GM18861 (cell line): ENCODE data around the gene CD44.

ENCODE experiments used
- ATAC-seq: cut with Tn5 transposase; IDR thresholded peaks from one replicate; pipeline ENCODE4 v1.9.1; 2021; ENCODE audit not compliant: unreplicated experiment

The CD44 gene

DNA sequence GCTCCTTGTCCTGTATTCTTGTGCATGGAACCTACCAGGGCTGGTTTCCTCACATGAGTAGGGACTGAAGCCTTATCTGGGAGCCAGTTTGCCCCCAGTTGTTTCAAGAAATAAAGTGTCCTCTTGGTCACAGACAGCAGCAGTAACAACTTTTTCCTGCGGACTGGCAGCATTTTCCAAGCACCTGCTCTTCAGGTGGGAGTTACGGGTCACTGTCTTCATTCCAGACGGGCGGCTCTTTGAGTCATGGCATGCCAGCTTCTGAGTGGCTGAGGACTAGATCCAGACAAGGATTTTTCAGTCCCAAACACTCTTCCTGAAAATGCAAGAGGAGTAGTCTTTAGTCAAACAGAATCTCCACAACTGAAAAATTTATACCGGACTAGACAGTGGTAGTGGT, 2.7 kb upstream of the CD44 start:
- no peak for ATAC-seq

DNA sequence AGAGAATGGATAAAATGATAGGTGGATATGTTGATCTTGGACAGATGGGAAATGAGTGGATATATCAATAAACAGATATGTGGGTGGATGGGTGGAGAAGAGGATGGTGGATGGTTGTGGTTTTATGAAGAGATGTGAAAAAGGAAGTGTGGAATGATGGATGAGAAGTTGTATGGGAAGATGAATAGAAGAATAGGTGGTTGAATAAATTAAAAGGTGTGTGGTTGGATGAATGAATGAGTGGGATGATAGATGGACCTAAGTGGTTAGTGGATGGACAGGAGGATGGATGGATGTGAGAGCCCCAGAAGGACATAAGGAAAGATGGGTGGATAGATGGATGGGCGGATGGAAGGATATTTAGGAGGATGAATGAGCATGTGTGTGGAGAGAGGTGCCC, 913 bp upstream of the CD44 start:
- no peak for ATAC-seq

- ATAC-seq, result no peak
Measured at GRCh38 chr11:35138606-35138942, 397 bp upstream of the CD44 start.

DNA sequence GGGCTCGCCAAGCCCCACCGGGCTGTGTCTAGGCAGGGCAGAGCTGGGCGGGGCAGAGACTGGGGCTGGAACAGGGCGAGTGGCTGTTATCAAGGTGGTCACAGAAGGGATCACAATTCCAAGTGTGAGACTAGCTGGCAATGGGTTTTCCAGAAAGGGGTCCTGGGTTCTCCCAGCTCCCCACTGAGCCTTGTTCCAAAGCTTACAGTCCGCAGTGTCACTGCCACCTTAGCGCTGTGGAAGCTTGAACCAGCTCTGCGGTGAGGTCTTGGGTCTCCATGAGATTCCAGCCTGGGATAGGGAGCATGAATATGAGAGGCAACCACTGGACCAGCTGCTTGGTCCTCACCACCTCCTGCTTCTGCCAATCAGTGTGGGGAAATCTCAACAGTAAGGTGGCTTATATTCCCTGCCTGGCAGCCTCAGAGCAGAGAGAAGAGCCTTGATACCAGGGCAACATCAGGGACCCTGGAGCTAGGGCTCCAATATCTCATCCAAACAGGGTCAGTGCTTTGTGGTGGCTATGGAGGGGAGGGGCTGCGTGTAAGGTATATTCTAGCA, 831 bp downstream of the CD44 start:
- no peak for ATAC-seq

GRCh38 chr11:35141071-35141470, 2.1 kb downstream of the CD44 start:
- ATAC-seq, result no peak

DNA sequence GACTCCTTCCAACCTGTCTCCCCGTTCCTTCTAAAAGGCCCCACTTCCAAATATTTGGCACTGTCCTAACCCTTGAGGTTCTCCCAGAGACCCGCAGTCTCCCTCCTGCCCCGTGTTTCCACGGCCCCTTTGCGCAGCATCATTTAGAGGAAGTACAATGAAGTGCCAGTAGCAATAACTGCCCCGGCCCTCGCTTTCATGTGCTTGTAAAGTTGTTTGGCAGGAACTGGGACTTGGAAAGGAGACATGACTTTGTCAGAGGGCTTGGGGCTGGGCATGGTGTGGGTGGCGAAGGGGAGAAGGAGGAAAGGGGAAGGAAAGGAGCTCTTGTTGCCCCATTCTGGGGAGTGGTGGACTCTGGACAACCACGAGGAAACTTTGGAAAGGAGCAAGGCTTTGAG, 2.6 kb downstream of the CD44 start:
- ATAC-seq, result no peak

DNA sequence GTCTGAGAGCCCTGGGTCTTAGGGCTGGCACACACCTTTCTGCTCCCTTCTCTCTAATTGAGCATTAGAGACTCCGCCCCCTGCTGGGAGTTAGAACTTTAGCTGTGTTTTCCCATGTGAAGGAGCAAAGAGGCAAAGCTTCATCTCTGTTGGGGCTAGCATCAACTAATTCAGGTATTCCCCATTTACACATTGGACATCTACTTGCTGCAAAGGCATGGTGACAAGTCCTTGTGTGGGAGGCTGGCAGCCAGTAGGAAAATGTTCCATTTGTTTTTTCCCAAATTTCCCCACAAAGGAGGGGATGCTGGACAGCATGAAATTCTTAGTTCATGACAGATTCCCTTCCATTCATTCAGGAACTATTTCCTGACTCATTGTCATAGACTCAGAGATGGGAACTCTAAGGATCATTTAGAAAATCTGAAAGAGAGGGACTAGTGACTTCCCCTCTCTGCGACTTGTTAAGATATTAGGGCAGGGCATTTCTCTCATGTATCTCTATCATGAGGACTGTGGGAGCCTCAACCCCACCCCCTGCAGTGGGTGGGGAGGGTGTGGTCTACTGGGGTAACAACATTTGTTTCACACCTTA, 3.6 kb downstream of the CD44 start:
- no peak for ATAC-seq

DNA sequence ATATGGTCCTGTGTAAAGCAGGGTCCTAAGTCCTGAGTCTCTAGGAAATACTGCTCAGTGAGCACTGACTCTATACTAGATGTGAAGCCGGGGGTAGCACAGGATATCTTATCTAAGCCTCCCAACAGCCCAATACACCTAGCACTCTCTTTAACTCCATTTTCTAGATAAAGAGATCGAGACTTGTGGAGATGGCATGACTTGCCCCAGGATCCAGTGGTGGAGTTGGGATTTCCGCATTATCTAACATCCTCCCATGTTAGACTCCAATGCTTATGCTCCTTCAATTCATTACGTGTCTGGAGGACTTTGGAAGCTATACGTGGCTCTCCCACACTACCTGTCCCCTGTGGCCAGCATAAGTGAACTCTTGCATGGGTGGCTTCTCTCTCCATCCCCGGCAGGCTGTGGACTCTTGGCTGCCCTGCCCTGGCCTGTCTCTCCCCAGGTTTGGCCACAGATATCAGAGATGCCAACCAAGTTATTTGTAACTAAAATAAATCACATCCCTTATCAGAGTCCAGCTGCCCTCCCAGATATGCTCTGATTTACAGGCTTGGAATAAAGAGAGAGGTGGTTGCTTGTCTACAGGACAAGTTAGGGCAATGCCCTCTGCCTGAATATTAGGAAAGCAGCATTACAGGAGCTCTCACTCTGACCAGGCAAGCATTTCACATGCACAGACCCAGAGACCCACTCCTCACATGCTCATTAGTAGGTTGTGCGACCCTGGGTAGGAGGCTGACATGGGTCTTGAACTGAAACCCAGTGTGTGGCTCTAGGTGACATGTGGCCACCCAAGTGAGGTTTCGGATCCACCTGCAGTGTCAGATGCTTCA, 4.5 kb downstream of the CD44 start:
- no peak for ATAC-seq

- peak; percentile 48 for ATAC-seq
Measured at GRCh38 chr11:35144136-35144741, 5.3 kb downstream of the CD44 start.

GRCh38 chr11:35144806-35145205, 5.8 kb downstream of the CD44 start:
- ATAC-seq, result no peak

GRCh38 chr11:35145271-35145670, 6.3 kb downstream of the CD44 start:
- peak; percentile 37 for ATAC-seq

- ATAC-seq, result peak; percentile 25
Measured at GRCh38 chr11:35146074-35146521, 7.1 kb downstream of the CD44 start.

- ATAC-seq, result no peak
Measured at GRCh38 chr11:35146711-35147110, 7.7 kb downstream of the CD44 start.

- no peak for ATAC-seq
Measured at GRCh38 chr11:35147235-35147634, 8.3 kb downstream of the CD44 start.

DNA sequence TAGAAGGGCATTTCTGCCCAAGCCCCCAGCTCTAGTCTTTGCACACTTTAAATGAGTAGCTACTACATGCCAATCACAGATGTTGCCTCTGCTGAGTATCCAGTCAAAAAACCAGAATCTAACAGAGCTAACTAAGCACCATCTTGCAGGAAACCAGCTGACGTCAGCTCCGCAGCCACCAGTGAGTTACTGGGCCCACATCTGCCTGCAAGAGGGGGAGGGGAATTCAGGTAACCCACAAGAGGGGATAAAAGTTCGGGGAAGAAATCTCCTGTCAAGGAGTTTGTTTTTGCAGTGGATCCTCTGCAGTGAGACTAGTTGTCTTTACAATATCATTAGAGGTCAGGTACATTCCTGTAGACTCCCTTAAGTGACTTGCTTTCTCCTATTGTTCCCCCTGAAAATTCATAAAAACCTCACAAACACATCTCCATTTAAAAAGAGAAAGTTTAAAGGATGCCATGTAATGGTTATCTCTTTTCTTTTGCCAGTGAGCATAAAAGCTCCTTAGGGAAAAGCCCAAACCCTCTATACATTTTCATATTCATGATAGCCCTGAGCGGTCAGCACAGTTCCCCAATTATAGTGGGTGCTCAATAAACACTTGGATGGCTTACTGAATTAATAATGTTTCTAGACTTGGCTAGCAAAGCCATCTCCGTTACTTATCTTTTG, 9.3 kb downstream of the CD44 start:
- ATAC-seq, result no peak

- no peak for ATAC-seq
Measured at GRCh38 chr11:35150454-35150853, 11.5 kb downstream of the CD44 start.

- ATAC-seq, result no peak
Measured at GRCh38 chr11:35151241-35151640, 12.3 kb downstream of the CD44 start.

- no peak for ATAC-seq
Measured at GRCh38 chr11:35151683-35152280, 12.8 kb downstream of the CD44 start.

DNA sequence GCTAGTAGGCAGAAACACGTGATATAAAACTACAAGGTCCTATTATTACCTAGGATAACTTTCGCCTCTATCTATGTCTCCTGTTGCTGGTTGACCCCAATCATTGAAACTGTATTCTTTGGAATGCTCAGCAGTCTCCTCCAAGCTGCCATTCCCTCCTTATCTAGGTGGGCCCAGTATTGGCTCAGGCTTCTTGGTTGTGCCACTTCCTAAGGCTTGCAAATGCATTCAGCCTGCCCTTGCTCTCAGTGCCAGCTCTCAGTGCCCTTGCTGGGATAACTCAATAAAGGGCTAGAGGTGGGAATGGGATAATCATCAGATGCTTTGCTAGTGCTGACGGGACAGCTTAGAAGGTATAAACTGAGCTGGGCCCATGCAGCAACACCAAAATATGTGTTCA, 13.6 kb downstream of the CD44 start:
- no peak for ATAC-seq

- ATAC-seq, result no peak
Measured at GRCh38 chr11:35153280-35153679, 14.3 kb downstream of the CD44 start.

DNA sequence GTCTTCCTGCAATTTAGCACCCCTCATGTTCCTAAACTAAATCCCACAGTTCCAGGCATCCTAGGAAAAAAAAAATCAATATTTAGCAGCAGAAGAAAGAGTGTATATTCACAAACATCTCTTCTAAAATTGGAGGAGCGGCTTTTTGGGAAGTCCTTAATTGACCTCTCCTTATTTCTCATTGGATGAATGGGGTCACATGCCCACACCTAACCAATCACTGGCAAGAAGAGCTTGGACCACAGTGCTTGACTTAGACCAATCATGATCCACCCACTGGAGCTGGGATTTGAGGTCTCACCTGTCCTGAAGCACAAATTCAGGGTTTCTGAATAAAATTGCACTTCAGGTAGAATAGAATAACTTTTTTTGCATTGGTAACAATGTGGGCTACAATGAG, 16.0 kb downstream of the CD44 start:
- no peak for ATAC-seq
